8988T (cell line): ENCODE measurements around the gene RNASE11.
"Not testable (repeated sequence)": the region's sequence is repeated elsewhere in the genome, so short reads cannot be mapped to it uniquely, and the experiment has no call there.

Experiments used
- DNase-seq: peaks from one replicate; pipeline ENCODE4 v3.0.0; 2011

Gene RNASE11

GRCh38 chr14:20587489-20588154, at the start of gene RNASE11:
Gene RNASE11 (minus strand): TSS chr14:20588001.
- DNase-seq = no peak

- no peak for DNase-seq
Observed at GRCh38 chr14:20632831-20633691, 45.3 kb upstream of the RNASE11 start.

- no peak for DNase-seq
Observed at GRCh38 chr14:20632448-20632830, 44.6 kb upstream of the RNASE11 start.

DNA sequence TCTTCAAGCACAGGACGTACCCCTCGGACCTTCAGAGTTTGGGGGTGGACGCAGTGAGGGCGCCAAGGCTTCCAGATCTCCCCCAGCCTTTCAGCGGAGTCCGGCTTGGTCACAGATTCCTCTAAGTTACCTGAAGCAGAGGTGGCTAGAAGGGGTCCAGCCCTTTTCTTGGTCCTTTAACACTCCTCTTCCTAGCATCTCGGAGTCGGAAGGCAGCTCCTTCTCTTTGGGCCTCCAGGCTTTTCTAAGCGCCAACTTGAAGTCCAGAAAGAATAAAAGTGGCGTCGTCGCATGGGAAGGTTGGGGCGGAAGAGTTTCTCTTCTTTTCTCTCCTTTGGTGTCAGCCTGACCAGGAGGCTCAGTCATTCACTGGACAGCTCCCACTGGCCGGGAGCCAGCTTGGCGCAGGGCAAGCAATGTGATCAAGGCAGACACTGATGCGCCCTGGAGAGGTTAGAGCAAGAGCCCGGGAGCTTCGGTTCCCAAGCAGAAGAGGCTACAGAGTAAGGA, 44.1 kb upstream of the RNASE11 start:
- no peak for DNase-seq

- no peak for DNase-seq
Observed at GRCh38 chr14:20631023-20631879, 43.5 kb upstream of the RNASE11 start.

DNA sequence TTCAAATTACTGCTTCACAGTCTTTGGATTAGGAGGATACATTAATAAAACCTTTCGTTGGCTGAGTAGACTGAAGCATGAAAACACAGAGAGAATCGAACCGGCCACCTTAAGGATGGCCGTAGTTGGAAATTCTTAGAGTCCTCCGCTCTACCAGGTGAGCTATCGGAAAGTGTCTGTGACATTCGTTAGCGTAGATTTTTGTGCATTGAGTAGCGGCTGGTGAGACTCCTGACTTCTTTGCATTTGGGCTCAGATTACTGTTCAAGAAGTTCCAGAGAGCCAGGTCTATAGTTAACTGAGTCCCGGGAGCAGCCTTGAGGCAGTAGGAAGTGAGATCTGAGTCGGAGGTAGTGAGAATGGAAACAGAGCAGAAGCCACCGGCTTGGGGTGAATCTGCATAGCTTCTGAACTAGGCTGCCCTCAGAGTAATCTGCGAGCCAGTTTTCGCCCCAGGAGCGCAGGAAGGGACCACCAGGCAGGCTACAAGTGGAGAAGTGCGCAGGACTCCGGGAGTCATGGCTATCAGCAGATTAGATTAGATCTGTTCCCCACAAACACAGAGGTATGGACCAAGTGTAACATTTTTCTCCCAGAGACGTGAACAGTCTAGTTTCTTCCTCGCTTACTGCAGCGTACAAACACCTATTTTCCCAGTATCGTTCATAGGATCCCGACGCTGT, 42.7 kb upstream of the RNASE11 start:
- no peak for DNase-seq

DNA sequence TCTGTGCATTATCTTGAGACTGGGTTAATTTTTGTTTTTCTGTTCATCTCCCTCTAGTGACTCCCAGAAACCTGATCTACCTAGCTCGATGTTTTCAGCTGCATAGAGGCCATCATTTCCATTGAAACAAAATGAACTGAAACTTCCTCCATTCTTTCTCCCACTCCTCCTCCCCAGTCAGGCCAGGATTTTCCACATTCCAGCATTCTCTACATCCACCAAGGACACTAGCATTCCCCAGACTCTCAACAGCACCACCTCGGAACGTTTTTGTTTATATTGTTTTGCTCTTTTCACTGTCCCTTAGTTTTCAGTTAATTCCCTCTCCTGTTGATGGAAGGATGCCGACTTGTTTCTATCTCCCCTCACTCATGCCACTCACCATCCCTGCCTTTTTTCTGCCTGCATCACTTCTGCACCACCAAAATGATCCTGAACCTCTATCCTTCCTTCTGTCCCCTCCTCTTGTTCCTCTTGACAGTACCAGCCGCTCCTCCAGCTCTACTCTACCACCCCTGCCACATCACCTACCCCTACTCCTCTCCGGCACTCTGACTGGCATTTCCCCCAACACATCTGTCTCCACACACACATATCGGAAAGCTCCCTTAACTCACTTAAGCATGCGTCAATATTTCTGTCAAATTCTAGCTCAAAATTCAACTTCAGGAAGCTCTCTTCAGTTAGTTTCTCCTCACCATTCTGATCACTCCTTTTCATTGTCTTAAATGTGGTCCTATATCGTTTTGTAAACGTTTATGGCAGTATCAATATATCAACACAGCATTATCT, 40.5 kb upstream of the RNASE11 start:
- no peak for DNase-seq

GRCh38 chr14:20627346-20628027, 39.7 kb upstream of the RNASE11 start:
- no peak for DNase-seq

GRCh38 chr14:20626274-20626673, 38.5 kb upstream of the RNASE11 start:
- DNase-seq = no peak

- no peak for DNase-seq
Observed at GRCh38 chr14:20624495-20625070, 36.8 kb upstream of the RNASE11 start.

GRCh38 chr14:20623798-20624197, 36.0 kb upstream of the RNASE11 start:
- no peak for DNase-seq

DNA sequence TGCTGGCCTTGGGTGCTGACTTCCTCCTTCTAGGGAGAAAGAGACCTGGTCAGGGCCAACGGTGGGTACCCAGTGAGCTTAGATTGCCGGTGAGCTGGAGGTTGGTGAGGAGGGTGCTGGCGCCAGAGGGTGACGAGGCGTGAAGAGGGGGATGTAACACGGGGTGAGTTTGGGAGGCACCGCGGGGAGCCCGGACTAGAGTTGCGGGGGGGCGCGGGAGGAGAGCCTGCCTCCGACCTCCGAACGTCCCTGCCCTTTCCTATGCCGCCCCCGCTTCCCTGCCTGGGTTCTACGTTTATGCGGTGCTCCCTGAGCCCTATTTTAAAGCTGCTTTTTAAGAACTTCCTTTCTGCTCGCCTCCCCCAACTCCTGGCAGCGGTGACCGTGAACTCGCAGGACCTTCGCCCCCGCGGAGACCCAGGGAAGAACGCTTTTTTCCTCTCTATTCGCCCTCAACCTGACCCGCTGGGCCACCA, 35.1 kb upstream of the RNASE11 start:
- no peak for DNase-seq

- no peak for DNase-seq
Observed at GRCh38 chr14:20620798-20621478, 33.1 kb upstream of the RNASE11 start.

GRCh38 chr14:20619688-20620087, 31.9 kb upstream of the RNASE11 start:
- not testable (repeated sequence) for DNase-seq

DNA sequence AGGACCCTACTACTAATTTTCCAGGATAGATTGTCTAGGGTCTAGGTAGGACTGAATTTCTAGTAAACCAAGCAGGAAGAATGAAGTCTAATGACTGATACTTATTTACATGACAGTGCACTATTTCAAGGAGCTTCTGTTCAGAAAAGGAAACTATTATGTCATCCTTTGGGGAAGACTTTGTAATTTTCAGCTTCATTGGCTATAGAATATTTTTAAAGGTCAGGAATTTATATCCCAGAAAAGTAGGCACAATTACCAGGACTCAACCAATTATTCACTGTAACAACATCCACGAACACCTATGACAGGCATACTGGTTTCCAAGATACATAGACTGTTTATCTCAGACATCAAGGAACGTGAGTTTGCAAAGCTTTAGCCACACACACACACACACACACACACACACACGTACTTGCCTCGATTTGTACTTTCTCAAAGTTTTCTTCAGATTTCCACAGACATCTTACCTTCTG, 30.5 kb upstream of the RNASE11 start:
- DNase-seq = no peak

- DNase-seq = no peak
Observed at GRCh38 chr14:20617138-20618003, 29.6 kb upstream of the RNASE11 start.

DNA sequence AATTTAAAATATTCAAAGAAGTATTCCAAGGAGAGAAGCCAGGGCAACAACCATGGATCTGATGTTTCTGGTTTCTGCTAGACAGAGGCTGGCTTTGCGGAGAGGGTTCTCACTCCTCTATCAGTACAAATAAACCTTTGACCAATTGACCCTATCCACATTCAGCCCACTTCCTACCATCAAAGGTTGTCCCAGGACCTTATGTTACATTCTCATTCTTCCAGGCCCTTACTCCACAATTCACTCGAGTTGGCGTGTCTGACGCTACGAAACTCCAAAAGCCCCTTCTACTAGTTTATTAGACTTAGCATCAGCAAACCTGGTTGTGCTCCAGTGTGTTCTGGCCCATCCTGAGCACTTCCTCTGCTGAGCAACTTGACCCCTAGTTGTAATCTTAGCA, 28.2 kb upstream of the RNASE11 start:
- no peak for DNase-seq

DNA sequence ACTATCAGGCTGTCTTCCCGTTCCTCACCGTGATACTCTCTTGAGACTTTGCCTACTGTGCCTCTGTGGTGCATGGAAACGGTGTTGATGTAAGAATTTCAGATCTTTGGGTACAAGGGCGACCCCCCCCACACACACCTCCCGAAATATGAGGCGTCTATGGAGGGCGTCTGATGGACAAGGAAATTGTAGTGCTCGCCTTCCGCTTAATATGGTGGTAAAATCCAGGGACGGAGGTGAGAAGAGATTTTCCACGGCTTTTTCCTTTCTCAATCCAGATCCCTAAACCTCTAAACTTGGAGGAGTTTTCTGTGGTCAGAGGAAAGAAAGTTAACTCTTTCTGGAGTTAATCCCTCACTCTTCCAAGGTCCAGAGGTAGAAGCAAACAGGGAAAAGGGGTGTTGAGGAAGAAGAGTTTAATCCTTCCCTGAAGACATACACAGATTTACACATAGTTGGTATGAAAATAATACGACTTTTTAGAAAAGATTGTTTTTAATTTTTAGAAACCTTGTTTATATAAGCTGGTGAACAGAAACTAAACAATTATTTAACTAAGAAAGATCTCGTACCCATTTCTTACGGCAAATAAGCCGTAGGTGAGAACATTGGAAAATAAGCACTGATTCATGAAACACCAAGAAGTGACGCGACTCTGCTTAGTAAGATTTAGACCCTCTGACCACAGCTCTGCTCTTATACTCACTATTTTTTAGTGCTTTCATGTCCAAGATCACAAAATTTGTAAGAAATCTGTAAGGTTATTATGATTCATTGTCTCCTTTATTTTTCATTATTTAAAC, 26.4 kb upstream of the RNASE11 start:
- DNase-seq = no peak
